Non-pigmented ciliary epithelial cell (primary cell): ENCODE data around the gene KLF7.
"Not testable (repeated sequence)": the region's sequence is repeated elsewhere in the genome, so short reads cannot be mapped to it uniquely, and the experiment has no call there.

Experiments used
- DNase-seq: peaks from one replicate; pipeline ENCODE4 v3.0.0-alpha.2; 2010; ENCODE audit warnings: low read depth

Gene KLF7

GRCh38 chr2:207061181-207061580 lies 104.6 kb downstream of the KLF7 start:
- DNase-seq, result no peak

GRCh38 chr2:207055257-207055656 lies 110.5 kb downstream of the KLF7 start:
- no peak for DNase-seq

- no peak for DNase-seq
Measured at GRCh38 chr2:207054521-207054920, 111.2 kb downstream of the KLF7 start.

GRCh38 chr2:207051385-207051965 lies 114.3 kb downstream of the KLF7 start:
- DNase-seq, result no peak

GRCh38 chr2:207049122-207049521 lies 116.6 kb downstream of the KLF7 start:
- DNase-seq, result no peak

GRCh38 chr2:207048416-207048815 lies 117.3 kb downstream of the KLF7 start:
- DNase-seq, result no peak

- no peak for DNase-seq
Measured at GRCh38 chr2:207046724-207047123, 119.0 kb downstream of the KLF7 start.

GRCh38 chr2:207045531-207045930 lies 120.2 kb downstream of the KLF7 start:
- no peak for DNase-seq

- DNase-seq, result no peak
Measured at GRCh38 chr2:207044379-207045362, 121.1 kb downstream of the KLF7 start.

GRCh38 chr2:207042841-207043240 lies 122.9 kb downstream of the KLF7 start:
- DNase-seq, result no peak

GRCh38 chr2:207041786-207042554 lies 123.8 kb downstream of the KLF7 start:
- DNase-seq, result no peak

- no peak for DNase-seq
Measured at GRCh38 chr2:207041279-207041678, 124.5 kb downstream of the KLF7 start.

- DNase-seq, result no peak
Measured at GRCh38 chr2:207040696-207041095, 125.1 kb downstream of the KLF7 start.

GRCh38 chr2:207039225-207039624 lies 126.5 kb downstream of the KLF7 start:
- no peak for DNase-seq

- no peak for DNase-seq
Measured at GRCh38 chr2:207038299-207038698, 127.4 kb downstream of the KLF7 start.

- no peak for DNase-seq
Measured at GRCh38 chr2:207037896-207038295, 127.9 kb downstream of the KLF7 start.

GRCh38 chr2:207037023-207037422 lies 128.7 kb downstream of the KLF7 start:
- not testable (repeated sequence) for DNase-seq

GRCh38 chr2:207035875-207036274 lies 129.9 kb downstream of the KLF7 start:
- DNase-seq, result no peak

- no peak for DNase-seq
Measured at GRCh38 chr2:207032490-207032889, 133.3 kb downstream of the KLF7 start.
